HG02884 (cell line): ENCODE data around the gene CAMSAP3.

Experiments used
- ATAC-seq: cut with Tn5 transposase; IDR thresholded peaks from one replicate; pipeline ENCODE4 v1.9.1; 2021; ENCODE audit warnings: mild to moderate bottlenecking, moderate library complexity; ENCODE audit not compliant: unreplicated experiment

The CAMSAP3 gene

DNA sequence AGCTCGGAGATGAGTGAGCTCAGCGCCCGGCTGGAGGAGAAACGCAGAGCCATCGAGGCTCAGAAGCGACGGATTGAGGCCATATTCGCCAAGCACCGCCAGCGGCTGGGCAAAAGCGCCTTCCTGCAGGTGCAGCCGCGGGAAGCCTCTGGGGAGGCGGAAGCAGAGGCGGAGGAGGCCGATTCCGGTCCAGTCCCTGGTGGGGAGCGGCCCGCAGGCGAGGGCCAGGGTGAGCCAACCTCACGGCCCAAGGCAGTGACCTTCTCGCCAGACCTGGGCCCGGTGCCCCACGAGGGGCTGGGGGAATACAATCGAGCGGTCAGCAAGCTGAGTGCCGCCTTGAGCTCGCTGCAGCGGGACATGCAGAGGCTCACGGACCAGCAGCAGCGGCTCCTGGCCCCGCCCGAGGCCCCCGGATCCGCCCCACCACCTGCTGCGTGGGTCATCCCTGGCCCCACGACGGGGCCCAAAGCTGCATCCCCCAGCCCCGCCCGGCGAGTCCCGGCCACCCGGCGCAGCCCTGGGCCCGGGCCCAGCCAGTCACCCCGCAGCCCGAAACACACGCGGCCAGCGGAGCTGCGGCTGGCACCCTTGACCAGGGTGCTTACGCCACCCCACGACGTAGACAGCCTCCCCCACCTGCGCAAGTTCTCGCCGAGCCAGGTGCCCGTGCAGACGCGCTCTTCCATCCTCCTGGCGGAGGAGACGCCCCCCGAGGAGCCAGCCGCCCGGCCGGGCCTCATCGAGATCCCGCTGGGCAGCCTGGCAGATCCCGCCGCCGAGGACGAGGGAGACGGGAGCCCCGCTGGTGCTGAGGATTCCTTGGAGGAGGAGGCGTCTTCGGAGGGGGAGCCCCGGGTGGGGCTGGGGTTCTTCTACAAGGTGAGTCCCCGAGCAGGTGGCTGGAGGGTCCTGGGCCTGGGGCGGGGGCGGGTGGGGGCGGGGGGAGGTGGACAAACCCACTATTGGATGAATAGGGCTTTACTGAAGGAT, 16.9 kb downstream of the CAMSAP3 start:
- ATAC-seq: no peak

DNA sequence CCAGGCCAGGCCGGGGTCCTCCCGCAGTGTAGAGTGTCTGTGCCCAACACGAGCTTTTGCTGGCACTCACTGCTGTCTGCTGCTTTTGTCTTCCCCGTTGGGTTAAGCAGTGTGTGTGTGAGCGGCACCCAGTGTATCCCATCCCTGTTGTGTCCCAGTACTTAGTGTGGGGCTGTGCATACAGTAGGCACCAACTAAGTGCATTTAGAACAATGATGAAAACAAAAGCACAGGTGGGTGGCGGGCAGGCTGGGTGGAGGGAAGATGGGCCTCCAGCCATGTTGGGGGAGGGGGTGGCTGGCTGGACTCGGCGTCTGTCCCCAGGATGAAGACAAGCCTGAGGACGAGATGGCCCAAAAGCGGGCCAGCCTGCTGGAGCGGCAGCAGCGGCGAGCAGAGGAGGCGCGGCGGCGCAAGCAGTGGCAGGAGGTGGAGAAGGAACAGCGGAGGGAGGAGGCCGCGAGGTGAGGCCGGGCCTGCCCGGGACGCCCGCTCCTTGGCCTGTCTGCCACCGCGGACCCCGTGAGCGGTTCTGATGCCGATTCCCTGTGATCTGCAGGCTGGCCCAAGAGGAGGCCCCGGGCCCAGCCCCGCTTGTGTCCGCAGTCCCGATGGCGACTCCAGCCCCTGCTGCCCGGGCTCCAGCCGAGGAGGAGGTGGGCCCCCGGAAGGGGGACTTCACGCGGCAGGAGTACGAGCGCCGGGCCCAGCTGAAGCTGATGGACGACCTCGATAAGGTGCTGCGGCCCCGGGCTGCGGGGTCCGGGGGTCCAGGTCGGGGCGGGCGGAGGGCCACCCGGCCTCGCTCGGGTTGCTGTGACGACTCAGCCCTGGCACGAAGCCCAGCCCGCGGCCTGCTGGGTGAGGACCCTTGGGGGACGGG, 19.4 kb downstream of the CAMSAP3 start:
- ATAC-seq: no peak

DNA sequence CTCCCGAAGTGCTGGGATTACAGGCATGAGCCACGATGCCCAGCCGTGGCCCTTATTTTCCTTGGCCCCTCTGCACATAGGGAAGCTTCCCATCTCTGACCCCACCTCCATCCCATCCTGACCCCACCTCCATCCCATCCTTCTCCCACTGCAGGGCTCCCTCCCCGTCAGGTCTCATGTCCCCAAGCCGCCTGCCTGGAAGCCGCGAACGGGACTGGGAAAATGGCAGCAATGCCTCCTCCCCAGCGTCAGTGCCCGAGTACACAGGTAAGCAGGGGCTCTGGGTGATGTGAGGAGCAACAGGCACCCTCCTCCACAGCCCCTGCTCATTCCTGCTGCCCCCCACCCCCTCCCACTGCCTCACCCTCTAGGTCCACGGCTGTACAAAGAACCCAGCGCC, 21.5 kb downstream of the CAMSAP3 start:
- no peak for ATAC-seq

DNA sequence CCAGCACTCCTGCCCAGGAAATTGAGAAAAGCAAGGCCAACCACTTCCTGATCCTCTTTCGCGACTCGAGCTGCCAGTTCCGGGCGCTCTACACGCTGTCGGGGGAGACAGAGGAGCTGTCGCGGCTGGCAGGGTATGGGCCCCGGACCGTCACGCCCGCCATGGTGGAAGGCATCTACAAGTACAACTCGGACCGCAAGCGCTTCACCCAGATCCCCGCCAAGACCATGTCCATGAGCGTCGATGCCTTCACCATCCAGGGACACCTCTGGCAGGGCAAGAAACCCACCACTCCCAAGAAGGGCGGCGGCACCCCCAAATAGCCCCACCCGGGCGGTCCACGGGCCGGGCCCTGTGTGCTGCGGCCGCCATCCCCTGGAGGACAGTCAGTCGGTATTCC, 22.1 kb downstream of the CAMSAP3 start:
- ATAC-seq: no peak

DNA sequence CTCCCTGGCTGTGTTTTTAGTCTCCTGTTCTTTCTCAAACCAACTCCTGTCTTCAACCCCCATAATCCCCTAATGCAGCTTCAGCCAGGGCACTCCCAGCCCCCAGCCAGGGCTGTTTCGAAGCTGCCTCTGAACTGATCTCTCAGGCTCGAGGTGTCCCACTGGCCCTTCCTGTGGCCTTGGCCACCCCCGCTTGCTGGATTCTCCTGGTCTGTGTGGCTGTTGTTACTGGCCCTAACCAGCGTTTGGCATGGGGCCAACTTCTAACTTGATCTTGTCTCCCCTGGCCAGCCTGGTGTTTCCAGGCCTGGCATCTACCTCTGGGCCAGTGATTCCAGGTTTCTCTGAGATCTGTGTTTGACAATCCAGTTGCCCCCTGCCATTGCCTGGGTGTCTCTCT, 22.7 kb downstream of the CAMSAP3 start:
- ATAC-seq: no peak

DNA sequence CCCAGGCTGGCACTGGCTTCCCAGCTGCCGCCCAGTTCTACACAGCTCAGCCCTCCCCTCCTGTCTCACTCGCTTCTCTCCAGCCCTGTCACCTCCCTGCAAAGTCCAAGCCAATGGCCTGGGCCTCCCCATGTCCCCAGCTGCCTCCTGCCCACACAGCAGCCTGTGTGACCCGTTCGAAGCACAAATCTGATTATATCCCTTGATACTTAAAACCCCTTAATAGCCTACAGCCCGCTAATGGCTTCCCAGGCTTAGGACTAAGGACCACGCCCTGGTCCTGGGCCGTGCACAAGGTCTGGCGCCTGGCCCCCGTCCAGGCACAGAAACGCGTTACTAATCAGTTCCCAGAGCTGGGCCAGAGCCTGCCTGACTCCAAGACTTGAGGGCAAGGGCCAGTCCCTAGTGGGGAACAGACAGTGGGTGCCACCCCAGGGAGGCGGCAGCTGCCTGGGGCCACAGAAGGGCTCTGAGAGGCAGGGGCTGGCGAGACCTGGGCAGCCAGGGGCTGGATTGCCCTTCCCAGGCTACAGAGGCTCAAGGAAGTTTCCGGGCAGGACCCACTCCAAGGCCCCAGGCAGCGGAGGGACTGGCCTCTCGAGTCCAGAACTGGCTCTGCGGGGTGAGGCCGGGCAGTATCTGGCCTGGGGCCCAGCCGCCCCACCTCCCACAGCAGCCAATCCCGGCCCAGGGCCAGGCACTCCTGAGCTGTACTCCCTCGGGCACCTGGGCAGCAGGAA, 23.3 kb downstream of the CAMSAP3 start:
- ATAC-seq: no peak

DNA sequence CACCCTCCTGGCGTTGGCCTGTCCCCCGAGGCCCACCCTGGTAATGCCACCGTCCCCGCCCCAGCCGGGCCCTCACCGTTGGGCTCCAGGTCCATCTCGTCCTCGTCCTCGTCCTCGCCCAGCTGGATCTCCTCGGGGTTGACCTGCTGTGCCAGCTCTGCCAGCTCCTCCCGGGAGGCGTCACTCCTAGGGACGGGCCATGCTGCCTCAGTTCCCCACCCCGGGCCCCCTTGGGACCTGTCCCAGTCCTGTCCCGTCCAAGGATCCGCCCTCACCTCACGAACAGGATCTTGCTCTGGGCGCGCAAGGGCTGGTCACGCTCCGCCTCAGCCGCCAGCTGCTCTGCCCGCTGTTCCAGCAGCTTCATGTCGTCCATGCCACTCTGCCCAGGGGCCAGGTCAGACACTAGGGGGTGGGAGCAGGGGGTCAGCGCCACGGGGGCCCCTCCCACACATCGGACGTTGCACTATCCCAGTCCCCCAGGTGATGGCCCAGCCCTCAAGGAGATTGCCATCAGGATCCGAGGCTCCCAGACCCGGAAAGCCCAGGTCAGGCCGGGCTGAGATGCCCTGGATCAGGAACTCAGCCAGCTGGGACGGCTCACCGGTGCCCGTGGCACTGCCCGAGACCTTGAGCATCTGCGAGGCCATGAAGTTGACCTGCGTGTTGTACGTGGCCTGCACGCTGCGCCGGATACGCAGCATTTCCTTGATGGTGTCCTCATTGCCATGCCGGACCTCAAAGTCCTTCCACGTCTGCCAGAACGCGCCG, 24.2 kb downstream of the CAMSAP3 start:
- ATAC-seq: no peak

DNA sequence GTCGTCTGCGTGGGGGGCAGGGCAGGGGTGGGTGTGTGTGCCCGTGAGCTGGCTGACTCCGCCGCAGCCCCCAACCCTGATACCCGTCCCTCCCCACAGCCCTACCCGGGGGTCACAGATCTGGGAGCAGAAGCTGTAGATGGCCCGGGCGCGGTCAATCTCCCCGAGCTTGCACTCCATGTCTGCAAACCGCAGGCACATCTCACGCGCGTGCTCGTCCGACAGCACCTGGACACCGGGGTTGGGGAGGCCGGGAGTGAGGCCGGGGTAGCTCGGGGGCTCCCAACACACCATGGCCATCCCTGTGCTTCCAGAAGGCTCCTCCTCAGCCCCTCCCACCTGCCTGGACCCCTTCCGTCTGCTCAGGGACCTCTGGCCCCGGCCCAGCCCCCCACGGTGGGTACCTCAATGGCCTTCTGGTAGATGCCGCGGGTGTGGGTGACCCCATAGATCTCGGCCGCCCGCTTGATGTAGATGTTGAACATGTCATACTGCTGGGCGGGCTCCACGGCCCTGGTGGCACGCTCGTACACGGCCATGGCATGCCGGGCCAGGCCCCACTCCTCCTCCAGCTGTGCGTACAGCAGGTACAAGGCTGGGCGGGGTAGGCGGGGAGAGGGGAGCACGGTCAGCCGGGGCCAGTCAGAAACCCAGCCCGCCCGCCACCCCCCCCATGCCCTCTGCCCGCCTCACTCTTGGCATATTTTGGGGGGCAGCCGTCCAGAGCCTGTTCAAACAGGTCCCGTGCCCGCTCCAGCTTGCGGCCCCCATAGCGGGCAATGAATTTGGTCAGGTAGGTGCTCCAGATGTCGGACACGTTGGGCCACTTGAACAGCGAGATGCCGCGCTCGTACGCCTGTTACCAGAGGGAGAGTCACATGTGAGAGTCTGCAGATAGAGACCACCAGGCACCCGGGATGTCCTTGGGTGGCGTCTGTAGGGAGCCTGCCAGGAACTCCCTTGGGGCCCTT, 25.1 kb downstream of the CAMSAP3 start:
- no peak for ATAC-seq

DNA sequence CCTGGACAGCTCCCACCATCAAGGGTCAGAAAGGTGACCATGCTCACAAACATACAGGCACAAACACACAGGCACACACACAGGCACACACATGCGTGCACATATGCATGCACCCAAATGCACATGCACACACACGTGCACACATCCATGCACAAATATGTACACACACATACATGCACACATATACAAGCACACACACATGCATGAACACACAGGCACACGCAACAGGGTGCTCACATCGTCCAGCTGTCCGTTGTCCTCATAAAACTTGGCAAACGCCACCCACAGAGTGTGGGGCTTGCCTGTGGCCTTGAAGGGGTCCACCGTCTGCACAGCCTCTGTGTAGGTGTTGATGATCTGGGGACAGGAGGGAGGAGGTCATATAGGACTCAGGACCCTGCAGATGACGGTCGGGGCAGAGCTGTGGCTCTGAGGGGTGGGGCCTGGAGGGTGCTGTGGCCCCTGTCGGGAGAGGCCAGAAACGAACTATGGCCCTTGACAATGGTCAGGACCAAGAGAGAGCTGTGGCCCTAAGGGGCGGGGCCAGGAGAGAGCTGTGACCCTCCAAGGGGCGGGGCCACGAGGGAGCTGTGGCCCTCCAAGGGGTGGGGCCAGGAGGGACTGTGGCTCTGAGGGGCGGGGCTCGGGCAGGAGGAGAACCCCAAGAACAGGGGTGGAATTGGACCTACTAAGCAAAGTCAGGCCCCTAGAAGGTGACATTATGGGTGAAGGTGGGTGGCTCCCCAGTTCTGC, 27.4 kb downstream of the CAMSAP3 start:
- no peak for ATAC-seq

DNA sequence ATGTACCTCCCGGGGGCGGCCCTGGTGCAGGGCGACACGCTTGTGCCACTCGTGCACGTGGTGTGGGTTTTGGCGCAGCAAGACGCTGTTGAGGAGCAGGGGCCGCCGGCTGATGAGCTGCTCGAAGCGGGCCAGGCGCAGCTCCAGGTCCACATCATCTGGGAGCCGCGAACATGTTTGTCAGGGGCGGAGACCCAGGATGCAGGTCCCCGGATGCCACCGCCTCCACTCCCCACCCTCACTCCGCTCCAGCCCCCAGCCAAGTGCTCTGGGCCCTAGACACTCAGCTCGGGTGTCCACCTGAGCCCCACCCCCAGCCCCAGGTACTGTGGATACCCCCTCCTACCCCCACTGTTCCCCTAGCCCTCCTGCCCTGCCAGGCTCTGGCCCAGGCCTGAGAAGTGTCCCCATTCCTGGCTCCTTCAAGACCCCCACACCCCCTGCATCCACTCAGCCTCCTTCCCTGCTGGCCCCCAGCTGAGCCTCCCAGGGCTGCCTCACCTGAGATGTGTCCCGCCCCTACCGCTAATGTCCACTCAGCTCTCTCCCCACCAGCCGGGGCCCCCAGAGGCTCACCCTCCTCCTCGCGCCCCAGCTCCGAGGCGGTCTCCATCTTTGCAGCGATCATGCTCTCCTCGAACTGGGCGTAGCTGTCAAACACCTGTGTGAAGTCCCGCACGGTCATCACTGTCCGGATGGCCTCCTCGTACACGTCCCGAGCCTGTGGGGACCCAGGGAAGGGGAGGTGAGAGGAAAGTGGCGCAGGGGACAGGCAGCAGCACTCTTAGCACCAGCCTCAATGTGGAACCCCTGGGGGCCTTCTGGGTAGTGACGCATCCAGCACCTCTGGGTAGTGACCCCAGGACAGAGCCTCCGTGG, 28.3 kb downstream of the CAMSAP3 start:
- ATAC-seq: no peak

DNA sequence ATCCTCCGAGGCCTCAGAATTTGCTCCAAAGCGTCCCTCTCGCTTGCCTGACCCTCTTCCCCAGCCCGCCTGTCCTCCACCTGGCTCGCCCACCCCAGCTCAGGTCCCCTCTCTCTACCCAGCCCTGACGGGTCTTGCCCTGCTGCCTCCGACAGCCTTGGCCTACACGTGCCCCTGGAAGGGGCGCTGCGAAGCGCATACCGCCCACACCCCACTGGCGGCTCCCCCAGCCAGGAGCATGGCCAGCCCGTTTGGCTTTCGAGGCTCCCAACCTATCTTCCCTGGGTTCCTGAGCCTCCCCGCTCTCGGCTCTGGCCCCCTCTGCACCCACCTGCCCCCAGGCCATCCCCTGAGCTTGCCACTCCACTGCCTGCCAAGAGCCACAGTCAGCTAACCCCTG, 29.1 kb downstream of the CAMSAP3 start:
- no peak for ATAC-seq

DNA sequence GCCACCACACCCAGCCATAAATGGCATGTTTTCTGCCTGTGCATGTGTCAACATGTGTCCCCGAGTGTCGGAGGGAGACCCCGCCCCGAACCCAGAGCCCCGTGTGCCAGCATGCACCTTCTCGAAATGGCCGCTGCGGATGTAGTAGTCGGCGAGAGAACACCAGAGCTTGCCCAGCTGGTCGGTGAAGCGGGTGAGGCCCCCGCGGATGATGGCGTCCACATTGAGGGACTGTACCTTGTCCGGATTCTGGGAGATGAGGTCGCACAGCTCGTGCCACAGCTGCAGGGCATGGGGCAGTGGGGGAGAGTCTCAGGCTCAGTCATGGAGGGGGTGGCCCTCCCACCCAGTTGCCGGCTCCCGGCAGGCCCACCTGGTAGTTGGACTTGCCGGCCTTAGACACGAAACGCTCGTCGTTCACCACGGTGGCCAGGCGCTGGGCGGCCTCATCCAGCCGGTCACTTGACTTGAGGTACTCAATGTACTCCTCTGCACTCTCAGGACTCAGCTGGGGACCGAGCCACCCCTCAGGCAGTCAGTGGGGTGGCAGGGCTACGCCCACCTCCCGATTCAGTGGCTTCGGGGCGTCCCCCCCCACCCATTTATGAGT, 30.2 kb downstream of the CAMSAP3 start:
- ATAC-seq: no peak

DNA sequence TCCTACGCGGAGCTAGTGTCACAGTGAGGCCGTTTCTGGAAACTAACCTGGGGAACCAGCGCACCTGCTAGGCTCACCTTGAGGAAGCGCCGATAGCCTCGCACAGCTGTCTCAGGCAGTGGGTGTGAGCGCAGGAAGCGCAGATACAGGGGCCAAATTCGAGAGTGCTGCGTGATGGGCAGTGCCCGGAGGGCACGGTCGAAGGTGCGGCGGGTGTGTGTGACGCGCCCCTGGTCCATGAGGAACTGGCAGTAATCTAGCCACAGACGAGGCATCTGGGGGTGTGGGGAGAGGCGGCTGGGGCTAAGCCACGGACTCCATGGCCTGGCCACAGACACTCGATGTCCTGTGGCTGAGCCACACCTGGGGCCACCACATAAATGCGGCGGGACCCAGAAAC, 31.5 kb downstream of the CAMSAP3 start:
- ATAC-seq: no peak

DNA sequence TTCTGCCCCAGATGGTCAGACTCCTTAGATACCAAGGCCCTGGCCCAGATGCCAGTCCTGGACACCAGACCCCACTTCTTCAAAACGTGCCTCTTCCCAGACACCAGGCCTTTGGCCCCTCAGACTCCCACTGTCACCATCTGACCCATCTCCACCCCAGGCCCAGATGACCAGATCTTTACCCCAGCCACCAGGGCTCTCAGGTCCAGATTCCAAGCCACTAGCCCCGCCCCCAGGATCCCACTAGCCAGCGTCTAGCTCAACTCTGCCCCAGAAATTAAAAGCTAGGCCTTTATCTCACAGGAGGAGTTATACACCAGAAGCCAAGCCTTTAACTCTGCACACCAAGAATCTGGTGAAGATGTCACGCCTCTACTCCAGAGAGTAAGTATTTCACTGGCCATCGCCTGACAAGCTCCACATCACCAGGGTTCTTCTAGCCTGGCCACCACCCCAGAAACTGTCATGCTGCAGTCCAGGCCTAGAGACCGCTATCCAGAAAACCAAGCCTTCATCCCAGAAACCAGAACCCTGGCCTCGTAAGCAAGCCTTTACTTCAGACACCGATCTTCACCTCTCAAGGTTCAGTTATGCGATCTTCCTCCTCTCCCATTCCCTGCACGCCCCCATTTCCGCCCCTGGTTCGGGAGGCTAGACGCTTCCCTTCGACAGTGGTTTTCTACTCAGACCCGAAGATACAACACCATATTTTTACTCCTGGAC, 33.1 kb downstream of the CAMSAP3 start:
- no peak for ATAC-seq

DNA sequence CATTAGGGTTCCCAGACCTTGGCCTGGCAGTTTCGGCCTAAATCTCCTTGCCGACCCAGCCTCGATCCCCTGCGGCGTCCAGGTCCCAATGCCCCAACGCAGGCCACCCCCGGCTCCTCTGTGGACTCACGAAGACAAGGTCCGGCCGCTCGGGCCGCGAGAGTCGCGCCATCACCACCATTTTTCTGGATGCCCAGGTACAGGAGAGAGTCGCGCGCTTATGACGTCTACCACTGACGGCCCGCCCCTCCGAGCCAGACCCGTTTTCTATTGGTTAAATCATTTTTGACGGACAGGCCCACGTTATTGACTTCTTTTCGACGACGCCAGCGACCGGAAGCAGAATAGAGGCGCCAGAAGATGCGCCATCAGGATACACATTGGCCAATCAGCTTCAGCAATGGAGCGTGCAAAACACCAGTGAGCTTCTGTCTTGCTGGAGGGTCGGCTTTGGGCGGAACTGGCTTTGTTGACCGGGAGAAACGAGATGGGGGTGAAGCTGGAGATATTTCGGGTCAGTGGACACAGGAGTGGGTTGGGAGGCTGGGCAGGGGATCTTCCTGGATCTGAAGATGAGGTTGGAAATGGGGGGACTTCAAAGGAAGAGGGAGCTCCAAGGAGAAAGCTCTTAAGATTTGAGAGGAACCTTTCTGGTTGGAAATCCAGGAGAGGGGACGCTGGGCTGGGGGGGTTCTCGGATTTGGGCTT, 33.8 kb downstream of the CAMSAP3 start, which contains the start of the genes PET100 and XAB2:
Gene PET100, plus strand, starts transcription at position 447 of the 708 bp plus-strand sequence. Its CDS starts 41 bp downstream, at position 488.
Gene XAB2, minus strand, starts transcription at position 199 of the 708 bp plus-strand sequence. Its CDS starts 18 bp downstream, at position 181.
- peak; percentile 89 for ATAC-seq
